ENCODE results near the gene IFNK. TPM values are rescaled to one million over a fixed set of nuclear protein-coding genes. Genes with fewer than 3 reads are reported as not detected.

The IFNK gene
- total RNA-seq, 1 donor from 2014 or later: not detected

- Mint-ChIP-seq H3K9me3 (peaks cover 9% of the 10 kb centered on the region), H3K4me1 (peaks cover 24% of the 10 kb centered on the region), H3K27me3 (no peaks in the 10 kb centered on the region), H3K36me3 (ENCODE audit: low read depth) (peaks cover 5% of the 10 kb centered on the region), H3K4me3 (peak overlapping the region; percentile 97), H3K27ac (peak overlapping the region; percentile 99)
- ATAC-seq (ENCODE audit: low read depth) (peak; percentile 88), DNase-seq (peak; percentile 77)
- POLR2A ChIA-PET: interaction anchor here (0.6 to 2.3 kb wide), 12 partner anchors 10 to 627 kb away, joined by 3 to 13 read pairs (median 5); partner anchors contain the start of genes IFT74 and PLAA
- CTCF ChIA-PET: no interaction called here
- intact Hi-C loops (cut with micrococcal nuclease): loop anchor here (1.0 to 5.0 kb wide), 7 partner anchors 12 to 681 kb away; partner anchors contain the start of genes CAAP1, MOB3B and PLAA
- no peak for TF ChIP-seq CTCF (IDR thresholded peaks at IDR 0.05)
Observed at GRCh38 chr9:27573634-27574590, 49.8 kb downstream of the IFNK start.

Other genes with a start within 250 kb of the IFNK start
- gene EQTN, start 227.1 kb upstream of the IFNK start, total RNA-seq: not detected in 2 replicates
- 7.3 and 10.0 TPM in 2 replicates for gene MOB3B, start 5.5 kb downstream of the IFNK start, total RNA-seq
- 15.2 and 15.3 TPM in 2 replicates for gene C9orf72, start 49.2 kb downstream of the IFNK start, total RNA-seq

Measured in activated B cell treated with CpG ODN at 0.5 μM for 24 hours (primary cell).